ENCODE results near the gene SLC4A4.

The SLC4A4 gene

GRCh38 chr4:71426381-71427042 lies 87.7 kb downstream of the SLC4A4 start:
- no peak for DNase-seq

- DNase-seq = no peak
Observed at GRCh38 chr4:71429106-71429505, 90.3 kb downstream of the SLC4A4 start.

- DNase-seq = no peak
Observed at GRCh38 chr4:71429962-71430361, 91.1 kb downstream of the SLC4A4 start.

GRCh38 chr4:71430609-71431008 lies 91.8 kb downstream of the SLC4A4 start:
- DNase-seq = no peak

GRCh38 chr4:71440612-71441011 lies 101.8 kb downstream of the SLC4A4 start:
- DNase-seq = no peak

GRCh38 chr4:71441186-71442169 lies 102.7 kb downstream of the SLC4A4 start:
- no peak for DNase-seq

GRCh38 chr4:71442336-71442735 lies 103.5 kb downstream of the SLC4A4 start:
- no peak for DNase-seq

- no peak for DNase-seq
Observed at GRCh38 chr4:71444395-71444794, 105.6 kb downstream of the SLC4A4 start.

GRCh38 chr4:71445811-71446210 lies 107.0 kb downstream of the SLC4A4 start:
- no peak for DNase-seq

- DNase-seq = no peak
Observed at GRCh38 chr4:71446479-71447081, 107.8 kb downstream of the SLC4A4 start.

- DNase-seq = no peak
Observed at GRCh38 chr4:71449040-71449439, 110.2 kb downstream of the SLC4A4 start.

GRCh38 chr4:71449878-71450277 lies 111.1 kb downstream of the SLC4A4 start:
- no peak for DNase-seq

- DNase-seq = no peak
Observed at GRCh38 chr4:71453531-71453930, 114.7 kb downstream of the SLC4A4 start.

GRCh38 chr4:71456841-71457240 lies 118.0 kb downstream of the SLC4A4 start:
- DNase-seq = peak; percentile 76

GRCh38 chr4:71460371-71460770 lies 121.6 kb downstream of the SLC4A4 start:
- DNase-seq = peak; percentile 69

GRCh38 chr4:71461422-71461821 lies 122.6 kb downstream of the SLC4A4 start:
- DNase-seq = no peak

GRCh38 chr4:71466775-71467174 lies 128.0 kb downstream of the SLC4A4 start:
- DNase-seq = no peak

GRCh38 chr4:71468116-71468710 lies 129.4 kb downstream of the SLC4A4 start:
- DNase-seq = no peak

GRCh38 chr4:71469541-71469940 lies 130.7 kb downstream of the SLC4A4 start:
- no peak for DNase-seq

- DNase-seq = no peak
Observed at GRCh38 chr4:71470524-71470923, 131.7 kb downstream of the SLC4A4 start.

GRCh38 chr4:71472946-71473345 lies 134.1 kb downstream of the SLC4A4 start:
- DNase-seq = no peak

- no peak for DNase-seq
Observed at GRCh38 chr4:71473541-71474240, 134.9 kb downstream of the SLC4A4 start.

- DNase-seq = no peak
Observed at GRCh38 chr4:71474731-71475130, 135.9 kb downstream of the SLC4A4 start.

All from DMS153 (cell line).